Endothelial cell (in vitro differentiated cells): ENCODE measurements around the gene PHEX. TPM values are rescaled to one million over a fixed set of nuclear protein-coding genes. Genes with fewer than 3 reads are reported as not detected.

Source experiments
- DNase-seq: peaks from one replicate; pipeline ENCODE4 v3.0.0; 2021; ENCODE audit warnings: low spot score
- H3K27ac Mint-ChIP-seq: one replicate; pipeline ENCODE4 v1.8.0; 2021; ENCODE audit warnings: mixed read lengths, inconsistent platforms; ENCODE audit not compliant: unreplicated experiment
- H3K27me3 Mint-ChIP-seq: one replicate; pipeline ENCODE4 v1.8.0; 2021; ENCODE audit warnings: mild to moderate bottlenecking, moderate library complexity, mixed read lengths, inconsistent platforms; ENCODE audit not compliant: unreplicated experiment
- H3K36me3 Mint-ChIP-seq: one replicate; pipeline ENCODE4 v1.8.0; 2021; ENCODE audit warnings: mild to moderate bottlenecking, low read depth, mixed read lengths, inconsistent platforms; ENCODE audit not compliant: unreplicated experiment
- H3K4me1 Mint-ChIP-seq: one replicate; pipeline ENCODE4 v1.8.0; 2021; ENCODE audit warnings: mild to moderate bottlenecking, mixed read lengths, inconsistent platforms; ENCODE audit not compliant: unreplicated experiment
- H3K4me3 Mint-ChIP-seq: one replicate; pipeline ENCODE4 v1.8.0; 2021; ENCODE audit warnings: mild to moderate bottlenecking, mixed read lengths, inconsistent platforms; ENCODE audit not compliant: unreplicated experiment
- H3K9me3 Mint-ChIP-seq: one replicate; pipeline ENCODE4 v1.8.0; 2021; ENCODE audit warnings: mixed read lengths, inconsistent platforms; ENCODE audit not compliant: unreplicated experiment
- total RNA-seq: library from RNA; stranded (reverse); fragmentation: NEBNext Ultra II Directional; extraction: Animal tissue kit (Norgen Biotek cat#: 25700); gene quantifications from one replicate; pipeline ENCODE4 v1.2.1, GENCODE V29; 2021; ENCODE audit not compliant: unreplicated experiment
- TF ChIP-seq, protein P1 (sequence below): fragments of 200-600 bp; sonication (generic); IDR thresholded peaks from one replicate; pipeline ENCODE4 v1.5.0; 2021; ENCODE audit warnings: antibody characterized with exemption; ENCODE audit not compliant: unreplicated experiment

The PHEX gene
- total RNA-seq, 1 donor from 2014 or later = 0.46 TPM

GRCh38 chrX:22004866-22005265, 27.3 kb upstream of the PHEX start:
- Mint-ChIP-seq H3K27ac (no peak overlapping the region), H3K9me3 (no peaks in the 10 kb centered on the region), H3K4me1 (no peaks in the 10 kb centered on the region), H3K4me3 (no peak overlapping the region), H3K36me3 (peaks cover 9% of the 10 kb centered on the region), H3K27me3 (peaks cover 1% of the 10 kb centered on the region)
- TF ChIP-seq, protein P1, sequence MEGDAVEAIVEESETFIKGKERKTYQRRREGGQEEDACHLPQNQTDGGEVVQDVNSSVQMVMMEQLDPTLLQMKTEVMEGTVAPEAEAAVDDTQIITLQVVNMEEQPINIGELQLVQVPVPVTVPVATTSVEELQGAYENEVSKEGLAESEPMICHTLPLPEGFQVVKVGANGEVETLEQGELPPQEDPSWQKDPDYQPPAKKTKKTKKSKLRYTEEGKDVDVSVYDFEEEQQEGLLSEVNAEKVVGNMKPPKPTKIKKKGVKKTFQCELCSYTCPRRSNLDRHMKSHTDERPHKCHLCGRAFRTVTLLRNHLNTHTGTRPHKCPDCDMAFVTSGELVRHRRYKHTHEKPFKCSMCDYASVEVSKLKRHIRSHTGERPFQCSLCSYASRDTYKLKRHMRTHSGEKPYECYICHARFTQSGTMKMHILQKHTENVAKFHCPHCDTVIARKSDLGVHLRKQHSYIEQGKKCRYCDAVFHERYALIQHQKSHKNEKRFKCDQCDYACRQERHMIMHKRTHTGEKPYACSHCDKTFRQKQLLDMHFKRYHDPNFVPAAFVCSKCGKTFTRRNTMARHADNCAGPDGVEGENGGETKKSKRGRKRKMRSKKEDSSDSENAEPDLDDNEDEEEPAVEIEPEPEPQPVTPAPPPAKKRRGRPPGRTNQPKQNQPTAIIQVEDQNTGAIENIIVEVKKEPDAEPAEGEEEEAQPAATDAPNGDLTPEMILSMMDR = no peak
- no peak for DNase-seq

DNA sequence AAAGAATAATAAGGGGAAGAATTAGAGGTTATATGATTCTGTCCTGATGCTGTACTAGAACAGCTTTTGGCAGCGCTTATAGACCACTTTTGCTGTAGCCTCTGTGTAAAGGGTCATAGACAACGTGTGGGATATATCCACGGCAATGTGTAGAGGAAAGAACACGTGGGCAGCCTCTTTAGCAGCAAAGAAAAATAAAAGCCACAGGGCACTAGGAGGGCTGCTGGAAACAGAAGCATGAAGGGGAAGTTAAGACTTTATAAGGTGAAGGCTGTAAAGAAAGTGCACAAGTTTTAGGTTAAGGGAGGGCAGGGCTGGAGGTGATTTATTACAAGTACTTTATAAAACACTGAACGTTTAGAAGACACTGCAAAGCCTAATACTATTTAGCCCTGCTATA, 20.1 kb upstream of the PHEX start:
- TF ChIP-seq, protein P1 = no peak
- Mint-ChIP-seq H3K9me3 (no peaks in the 10 kb centered on the region), H3K36me3 (peaks cover 9% of the 10 kb centered on the region), H3K4me3 (no peak overlapping the region), H3K27ac (no peak overlapping the region), H3K27me3 (peaks cover 2% of the 10 kb centered on the region), H3K4me1 (no peaks in the 10 kb centered on the region)
- DNase-seq = no peak

GRCh38 chrX:22012931-22013330, 19.2 kb upstream of the PHEX start:
- Mint-ChIP-seq H3K9me3 (no peaks in the 10 kb centered on the region), H3K27me3 (peaks cover 2% of the 10 kb centered on the region), H3K36me3 (peaks cover 3% of the 10 kb centered on the region), H3K4me3 (no peak overlapping the region), H3K27ac (no peak overlapping the region), H3K4me1 (no peaks in the 10 kb centered on the region)
- TF ChIP-seq, protein P1 = no peak
- DNase-seq = no peak

DNA sequence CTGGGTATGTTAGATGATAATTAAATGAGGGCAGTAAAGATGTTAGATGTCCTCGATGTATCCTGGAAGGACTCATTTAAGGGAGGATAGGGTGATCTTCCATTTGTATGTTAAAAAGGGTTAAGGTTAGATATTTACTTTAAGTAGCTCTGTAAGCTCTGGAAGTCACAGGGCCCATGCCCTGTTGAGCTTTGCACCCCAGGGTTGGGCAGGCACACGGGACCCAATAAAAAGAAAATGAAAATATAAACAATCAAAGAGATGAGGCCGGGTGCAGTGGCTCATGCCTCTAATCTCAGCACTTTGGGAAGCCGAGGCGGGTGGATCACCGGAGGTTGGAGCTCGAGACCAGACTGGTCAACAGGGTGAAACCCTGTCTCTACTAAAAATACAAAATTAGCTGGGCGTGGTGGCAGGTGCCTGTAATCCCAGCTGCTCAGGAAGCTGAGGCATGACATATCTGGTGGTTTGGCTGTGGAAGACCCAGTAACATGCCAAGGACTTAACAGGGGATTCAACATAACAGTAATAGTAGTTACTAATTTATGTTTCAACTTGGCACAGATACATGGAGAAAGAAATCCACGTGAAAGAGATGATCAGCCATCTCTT, 16.9 kb upstream of the PHEX start:
- H3K27ac Mint-ChIP-seq = no peak overlapping the region
- no peaks in the 10 kb centered on the region for H3K36me3 Mint-ChIP-seq
- no peaks in the 10 kb centered on the region for H3K9me3 Mint-ChIP-seq
- H3K27me3 Mint-ChIP-seq = peaks cover 1% of the 10 kb centered on the region
- no peak for DNase-seq
- H3K4me1 Mint-ChIP-seq = no peaks in the 10 kb centered on the region
- TF ChIP-seq, protein P1 = no peak
- H3K4me3 Mint-ChIP-seq = no peak overlapping the region

- H3K27me3 Mint-ChIP-seq = no peaks in the 10 kb centered on the region
- no peak for DNase-seq
Observed at GRCh38 chrX:22021751-22022324, 10.3 kb upstream of the PHEX start.

More at GRCh38 chrX:22021751-22022324, 10.3 kb upstream of the PHEX start:
- no peaks in the 10 kb centered on the region for H3K9me3 Mint-ChIP-seq
- no peak overlapping the region for H3K4me3 Mint-ChIP-seq
- no peaks in the 10 kb centered on the region for H3K36me3 Mint-ChIP-seq
- no peak overlapping the region for H3K27ac Mint-ChIP-seq
- H3K4me1 Mint-ChIP-seq = no peaks in the 10 kb centered on the region
- TF ChIP-seq, protein P1 = no peak
